ENCODE measurements around the gene MAPT.

- TF ChIP-seq EP300 (IDR thresholded peaks at IDR 0.05) (no peak), POLR2A (IDR thresholded peaks at IDR 0.05) (no peak), CTCF (IDR thresholded peaks at IDR 0.05) (no peak), POLR2AphosphoS5 (IDR thresholded peaks at IDR 0.05) (no peak)
These were observed 178.6 kb downstream of the MAPT start for GRCh38 chr17:46072998-46073397.
